Endothelial cell (in vitro differentiated cells): Measurements from ENCODE around the gene LARP1. TPM values are rescaled to one million over a fixed set of nuclear protein-coding genes. Genes with fewer than 3 reads are reported as not detected.

Experiments used
- DNase-seq: peaks from one replicate; pipeline ENCODE4 v3.0.0; 2021; ENCODE audit warnings: low spot score
- H3K27ac Mint-ChIP-seq: one replicate; pipeline ENCODE4 v1.8.0; 2021; ENCODE audit warnings: mixed read lengths, inconsistent platforms; ENCODE audit not compliant: unreplicated experiment
- H3K27me3 Mint-ChIP-seq: one replicate; pipeline ENCODE4 v1.8.0; 2021; ENCODE audit warnings: mild to moderate bottlenecking, moderate library complexity, mixed read lengths, inconsistent platforms; ENCODE audit not compliant: unreplicated experiment
- H3K36me3 Mint-ChIP-seq: one replicate; pipeline ENCODE4 v1.8.0; 2021; ENCODE audit warnings: mild to moderate bottlenecking, low read depth, mixed read lengths, inconsistent platforms; ENCODE audit not compliant: unreplicated experiment
- H3K4me1 Mint-ChIP-seq: one replicate; pipeline ENCODE4 v1.8.0; 2021; ENCODE audit warnings: mild to moderate bottlenecking, mixed read lengths, inconsistent platforms; ENCODE audit not compliant: unreplicated experiment
- H3K4me3 Mint-ChIP-seq: one replicate; pipeline ENCODE4 v1.8.0; 2021; ENCODE audit warnings: mild to moderate bottlenecking, mixed read lengths, inconsistent platforms; ENCODE audit not compliant: unreplicated experiment
- H3K9me3 Mint-ChIP-seq: one replicate; pipeline ENCODE4 v1.8.0; 2021; ENCODE audit warnings: mixed read lengths, inconsistent platforms; ENCODE audit not compliant: unreplicated experiment
- CTCF ChIP-seq: fragments of 200-600 bp; sonication (generic); IDR thresholded peaks from one replicate; pipeline ENCODE4 v1.5.0; 2021; ENCODE audit warnings: antibody characterized with exemption; ENCODE audit not compliant: unreplicated experiment
- total RNA-seq: library from RNA; stranded (reverse); fragmentation: NEBNext Ultra II Directional; extraction: Animal tissue kit (Norgen Biotek cat#: 25700); gene quantifications from one replicate; pipeline ENCODE4 v1.2.1, GENCODE V29; 2021; ENCODE audit not compliant: unreplicated experiment

LARP1 gene
- total RNA-seq, 1 donor from 2014 or later: 198 TPM

- Mint-ChIP-seq H3K36me3 (no peaks in the 10 kb centered on the region), H3K4me3 (no peak overlapping the region), H3K27me3 (no peaks in the 10 kb centered on the region), H3K9me3 (no peaks in the 10 kb centered on the region), H3K27ac (no peak overlapping the region), H3K4me1 (peaks cover 8% of the 10 kb centered on the region)
- no peak for DNase-seq
- no peak for TF ChIP-seq CTCF
Observed at GRCh38 chr5:154709368-154710305, 45.5 kb upstream of the LARP1 start.

GRCh38 chr5:154712518-154713437 lies 42.4 kb upstream of the LARP1 start:
- no peak for DNase-seq
- no peak overlapping the region for H3K27ac Mint-ChIP-seq
- no peak for TF ChIP-seq CTCF
- no peaks in the 10 kb centered on the region for H3K9me3 Mint-ChIP-seq
- no peaks in the 10 kb centered on the region for H3K36me3 Mint-ChIP-seq
- H3K4me1 Mint-ChIP-seq: peaks cover 8% of the 10 kb centered on the region
- no peaks in the 10 kb centered on the region for H3K27me3 Mint-ChIP-seq
- no peak overlapping the region for H3K4me3 Mint-ChIP-seq

- Mint-ChIP-seq H3K9me3 (no peaks in the 10 kb centered on the region), H3K27ac (no peak overlapping the region), H3K4me1 (peaks cover 8% of the 10 kb centered on the region), H3K36me3 (no peaks in the 10 kb centered on the region), H3K4me3 (no peak overlapping the region), H3K27me3 (no peaks in the 10 kb centered on the region)
- no peak for DNase-seq
- no peak for TF ChIP-seq CTCF
Observed at GRCh38 chr5:154713615-154714125, 41.5 kb upstream of the LARP1 start.

- H3K36me3 Mint-ChIP-seq: no peaks in the 10 kb centered on the region
- TF ChIP-seq CTCF: no peak
- no peak for DNase-seq
- H3K27ac Mint-ChIP-seq: no peak overlapping the region
- no peaks in the 10 kb centered on the region for H3K9me3 Mint-ChIP-seq
- no peak overlapping the region for H3K4me3 Mint-ChIP-seq
- peaks cover 8% of the 10 kb centered on the region for H3K4me1 Mint-ChIP-seq
- no peaks in the 10 kb centered on the region for H3K27me3 Mint-ChIP-seq
Observed at GRCh38 chr5:154714266-154714986, 40.8 kb upstream of the LARP1 start.
